NCI-H1092 treated with DMSO at 0.1 percent for 48 hours (cell line): Measurements from ENCODE around the gene TANK.

Experiments
- DNase-seq: peaks from one replicate; lab custom pipeline; 2025; lab: John Stamatoyannopoulos, UW

TANK gene

DNA sequence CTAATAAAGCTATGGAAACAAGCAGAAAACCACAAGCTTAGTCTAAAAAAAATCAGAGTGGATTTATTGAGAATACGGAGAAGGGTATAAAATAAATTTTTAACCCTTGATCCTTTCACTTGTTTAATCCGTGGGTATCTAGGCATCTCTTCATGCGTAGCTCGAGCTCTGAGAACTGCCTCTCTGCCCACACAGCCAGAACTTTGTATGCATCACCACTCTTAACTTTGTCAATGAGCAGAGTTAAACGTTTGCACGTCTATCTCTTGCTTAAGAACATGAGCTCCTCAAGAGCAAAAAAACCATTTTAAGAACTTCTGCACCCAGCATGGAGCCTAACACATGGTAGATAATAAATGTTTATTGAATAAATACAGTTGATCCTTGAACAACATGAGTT lies 26.9 kb upstream of the TANK start:
- no peak for DNase-seq

- peak; percentile 81 for DNase-seq
Measured at GRCh38 chr2:161134547-161135518, 25.4 kb upstream of the TANK start.

DNA sequence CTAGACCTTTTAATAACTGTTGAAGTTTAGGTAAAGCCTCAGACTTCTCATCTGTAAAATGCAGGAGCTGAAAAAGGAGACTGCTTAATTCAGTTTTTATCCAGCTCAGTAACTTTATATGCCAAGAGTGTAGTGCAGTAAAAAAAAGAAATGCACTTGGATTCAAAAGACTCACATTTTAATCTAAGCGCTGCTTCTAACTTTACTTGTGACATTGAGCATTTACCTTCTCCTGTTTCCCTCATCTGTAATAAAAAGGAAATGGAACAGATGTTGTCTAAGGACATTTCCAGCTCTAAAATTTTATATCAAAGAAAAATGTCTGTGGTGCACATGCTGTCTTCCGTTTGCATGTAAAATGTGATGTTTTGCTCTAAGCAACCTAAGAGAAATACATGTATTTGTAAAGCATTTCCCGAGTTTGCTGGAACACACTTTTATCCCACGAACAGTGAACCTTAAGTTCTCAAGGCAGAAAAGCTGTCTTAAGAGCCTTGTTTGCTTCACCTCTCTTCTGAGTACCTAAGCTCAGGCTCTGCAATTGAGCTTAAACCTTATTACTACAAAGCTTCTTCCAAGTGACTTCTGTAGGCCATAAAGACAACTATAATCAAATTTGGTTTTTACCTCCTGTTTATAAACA lies 24.2 kb upstream of the TANK start:
- no peak for DNase-seq

DNA sequence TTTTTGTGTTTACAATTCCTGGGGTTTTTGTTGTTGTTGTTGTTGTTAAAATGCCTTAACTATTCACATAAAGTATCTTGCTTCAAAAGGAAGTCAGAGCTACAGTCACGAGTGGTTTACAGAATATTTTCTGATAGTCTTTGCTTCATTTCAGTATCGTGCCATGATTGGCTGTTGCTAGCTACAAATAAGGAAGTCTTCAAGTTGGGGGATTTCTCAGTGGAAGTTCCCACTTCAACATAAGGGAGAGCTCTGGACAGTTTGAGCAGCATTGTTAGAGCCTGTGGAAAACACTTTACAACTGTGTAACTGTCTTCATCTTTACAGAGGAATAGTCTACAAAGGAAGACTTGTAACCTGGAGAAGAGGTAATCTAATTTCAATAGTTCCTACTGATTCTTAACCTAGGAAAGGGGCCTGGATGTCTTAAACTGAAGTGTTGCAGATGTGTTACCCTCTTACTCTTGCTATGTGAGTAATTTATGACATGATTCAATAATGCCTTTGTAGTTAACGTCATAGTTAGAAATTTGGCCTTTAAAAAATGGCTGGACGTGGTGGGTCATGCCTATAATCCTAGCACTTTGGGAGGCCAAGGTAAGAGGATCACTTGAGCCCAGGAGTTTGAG lies 23.4 kb upstream of the TANK start:
- no peak for DNase-seq

- DNase-seq = no peak
Measured at GRCh38 chr2:161138429-161138828, 21.8 kb upstream of the TANK start.

DNA sequence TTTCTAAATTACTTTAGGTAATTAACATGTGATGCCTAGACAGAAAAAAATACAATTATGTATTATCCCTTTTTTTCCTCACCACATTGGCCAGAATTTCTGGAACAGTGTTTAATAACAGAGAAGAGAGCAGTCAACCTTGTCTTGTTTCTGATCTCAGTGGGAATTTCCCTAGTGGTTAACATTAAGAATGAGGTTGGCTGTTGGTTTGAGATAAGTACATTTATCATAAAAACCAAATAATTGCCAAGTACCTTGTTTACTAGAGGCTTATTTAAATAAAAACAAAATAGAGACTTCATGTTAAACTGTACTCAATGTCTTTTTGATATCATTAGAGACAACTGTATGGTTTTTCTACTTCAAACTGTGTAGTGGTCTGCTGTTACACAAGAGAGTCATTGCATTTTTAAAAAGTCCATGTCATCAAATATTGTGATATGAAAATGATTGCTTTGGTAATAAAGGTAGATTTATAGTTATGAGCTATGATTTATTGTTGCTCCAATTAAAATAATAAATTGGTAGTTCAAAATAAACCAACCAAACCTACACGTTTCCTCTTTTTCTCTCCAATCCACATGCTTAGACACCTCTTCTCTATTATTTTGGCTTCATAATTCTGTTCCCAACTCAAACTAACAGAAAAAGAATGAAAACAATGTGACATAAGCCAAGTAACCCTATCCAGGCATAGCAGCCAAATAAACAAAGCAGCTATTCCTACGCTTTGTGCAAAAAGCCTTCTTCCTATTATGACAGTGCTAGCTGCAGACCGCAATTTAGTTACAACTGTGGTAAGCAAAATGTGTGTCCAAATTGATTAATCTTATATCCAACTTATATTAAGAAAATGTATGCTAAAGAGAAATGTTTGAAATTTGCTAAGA lies 20.9 kb upstream of the TANK start:
- DNase-seq = no peak

- no peak for DNase-seq
Measured at GRCh38 chr2:161141033-161141432, 19.2 kb upstream of the TANK start.

DNA sequence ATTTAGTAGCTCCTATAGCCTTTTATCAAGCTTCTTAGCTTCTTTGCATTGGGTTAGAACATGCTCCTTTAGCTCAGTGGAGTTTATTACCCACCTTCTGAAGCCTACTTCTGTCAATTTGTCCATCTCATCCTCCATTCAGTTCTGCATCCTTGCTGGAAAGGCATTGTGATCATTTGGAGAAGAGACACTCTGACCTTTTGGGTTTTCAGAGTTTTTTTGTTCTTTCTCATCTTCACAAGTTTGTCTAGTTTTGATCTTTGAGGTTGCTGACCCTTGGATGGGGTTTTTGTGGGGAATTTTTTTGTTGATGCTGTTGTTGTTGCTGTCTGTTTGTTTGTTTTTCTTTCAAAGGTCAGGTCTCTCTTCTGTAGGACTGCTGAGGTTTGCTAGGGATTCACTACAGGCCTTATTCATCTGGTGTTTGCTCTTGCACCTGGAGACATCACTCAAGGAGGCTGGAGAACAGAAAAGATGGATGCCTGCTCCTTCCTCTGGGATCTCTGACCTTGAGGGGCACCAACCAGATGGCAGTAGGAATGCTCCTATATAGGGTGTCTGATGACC lies 13.9 kb upstream of the TANK start:
- DNase-seq = no peak

DNA sequence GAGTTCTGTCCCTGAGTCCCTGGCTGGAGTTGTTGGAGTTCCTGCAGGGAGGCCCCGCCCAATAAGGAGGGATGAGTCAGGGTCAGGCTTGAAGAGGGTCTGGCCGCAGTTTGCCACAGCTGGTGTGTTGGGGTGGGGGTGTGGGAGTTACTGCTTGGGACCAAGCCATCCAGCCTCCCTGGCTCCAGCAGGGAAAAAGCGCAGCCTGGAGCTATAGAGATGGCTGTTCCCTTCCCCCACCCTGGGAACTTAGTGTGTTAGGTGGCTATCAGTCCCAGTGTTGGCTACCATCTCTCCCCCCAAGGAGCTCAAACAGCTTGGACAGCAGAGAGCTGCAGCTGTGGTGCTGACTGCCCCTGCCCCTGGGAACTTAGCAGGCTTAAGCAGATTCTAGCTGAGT lies 13.2 kb upstream of the TANK start:
- DNase-seq = no peak

- no peak for DNase-seq
Measured at GRCh38 chr2:161147856-161148255, 12.4 kb upstream of the TANK start.

GRCh38 chr2:161150704-161151103 lies 9.5 kb upstream of the TANK start:
- DNase-seq = no peak

GRCh38 chr2:161152302-161152701 lies 7.9 kb upstream of the TANK start:
- no peak for DNase-seq

- no peak for DNase-seq
Measured at GRCh38 chr2:161158882-161159281, 1.3 kb upstream of the TANK start.

DNA sequence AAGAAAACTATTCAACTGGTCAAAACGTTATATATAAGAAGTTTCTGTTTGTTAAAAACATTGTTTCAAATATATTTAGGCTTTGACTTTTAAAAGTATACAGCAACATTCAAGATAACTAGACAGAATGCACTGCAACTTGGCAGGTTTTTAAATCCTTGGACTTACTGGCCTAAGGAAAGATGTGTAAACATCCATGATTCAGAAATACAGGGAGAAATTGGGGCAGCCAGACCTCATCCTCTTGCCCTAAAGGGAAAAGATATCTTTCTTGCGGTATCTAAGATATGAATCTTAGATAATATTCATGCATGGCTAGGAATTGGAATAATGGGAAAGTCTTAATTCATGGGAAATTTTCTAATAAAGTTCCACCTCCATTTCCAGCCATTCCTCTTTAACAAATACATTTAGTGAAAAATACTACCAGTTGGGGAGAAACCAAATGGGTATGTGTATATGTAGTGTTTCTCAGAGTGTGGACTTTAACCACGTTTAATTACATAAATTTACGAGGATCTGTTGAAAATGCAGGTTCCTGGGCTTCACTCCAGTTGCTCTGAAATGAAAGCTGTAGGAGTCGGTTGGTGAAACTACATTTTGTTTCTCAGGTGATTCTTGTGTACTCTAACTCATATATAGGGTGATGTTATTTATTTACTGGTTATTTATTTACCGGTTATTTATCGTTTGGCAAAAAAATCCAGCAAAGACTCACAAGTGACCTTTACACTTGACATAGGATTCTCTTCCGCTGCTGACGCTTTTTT lies 587 bp upstream of the TANK start:
- DNase-seq = no peak

- DNase-seq = no peak
Measured at GRCh38 chr2:161161074-161161706, 962 bp downstream of the TANK start.

- DNase-seq = no peak
Measured at GRCh38 chr2:161163440-161163839, 3.2 kb downstream of the TANK start.

DNA sequence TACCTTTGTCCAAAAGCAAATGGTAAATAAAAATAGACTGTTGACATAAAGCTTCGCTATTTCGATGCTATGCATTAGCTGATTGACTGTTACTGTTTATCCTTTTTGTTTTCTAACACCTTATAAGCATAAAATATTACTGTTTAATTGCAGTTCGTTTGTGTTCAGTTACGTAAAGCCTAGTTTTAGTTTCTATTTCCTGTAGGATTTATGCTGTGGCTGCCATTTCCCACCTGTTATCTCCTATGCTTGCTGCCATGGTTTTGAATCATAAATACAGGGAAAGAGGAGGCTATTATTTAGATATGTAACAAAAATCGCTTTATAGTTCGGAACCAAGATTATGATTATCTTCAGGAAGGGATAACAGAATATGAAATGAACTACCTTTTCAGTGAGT lies 3.9 kb downstream of the TANK start:
- no peak for DNase-seq

GRCh38 chr2:161165266-161165665 lies 5.0 kb downstream of the TANK start:
- no peak for DNase-seq

DNA sequence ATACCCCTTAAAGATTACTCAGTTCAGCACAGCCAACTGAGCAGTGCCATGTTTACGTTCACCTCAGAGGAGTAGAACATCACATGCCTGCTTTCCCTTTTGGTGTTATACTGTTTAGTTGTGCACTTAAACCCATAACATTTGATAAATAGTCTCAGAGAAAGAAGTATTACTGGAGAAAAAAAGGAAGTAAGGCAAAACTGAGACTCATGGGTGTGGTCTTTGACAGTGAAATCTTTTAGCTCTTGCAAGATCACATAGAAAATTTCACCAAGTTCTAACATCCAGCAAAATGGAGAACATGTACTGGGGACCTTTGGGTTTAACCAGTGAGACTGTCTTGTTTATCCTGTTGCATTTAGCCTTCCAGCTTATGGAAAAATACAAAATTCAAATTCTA lies 5.6 kb downstream of the TANK start:
- DNase-seq = no peak
